Heart right ventricle (tissue), 16 donors: Measurements from ENCODE around the gene SLIT3. TPM values are rescaled to one million over a fixed set of nuclear protein-coding genes. Genes with fewer than 3 reads are reported as not detected.

Experiments used
- ATAC-seq, 8 donors: fragments of 200-7000 bp; cut with Tn5 transposase; one replicate each; pipeline ENCODE4 v1.9.1; 2020; ENCODE audit warnings: mild to moderate bottlenecking in 8 of 8, moderate library complexity in 8 of 8, moderate number of reproducible peaks in 1 of 8
- DNase-seq, 2 donors: peaks; one replicate each; pipeline ENCODE4 v3.0.0-alpha.2; 2020
- H3K27ac ChIP-seq, 10 donors: fragments of 200-600 bp; sonication (generic) in 2 of 10; one replicate each; pipeline versions ENCODE4 v1.5.0 to v1.8.0; 2020 to 2022; ENCODE audit warnings: mild to moderate bottlenecking in 3 of 10
- H3K27me3 ChIP-seq, 7 donors: fragments of 200-600 bp; one replicate each; pipeline ENCODE4 v1.8.0; 2021 to 2022; ENCODE audit warnings: mild to moderate bottlenecking in 2 of 7
- H3K36me3 ChIP-seq, 9 donors: fragments of 200-600 bp; sonication (generic) in 1 of 9; one replicate each; pipeline versions ENCODE4 v1.5.0 to v1.8.0; 2020 to 2022; ENCODE audit warnings: mild to moderate bottlenecking in 2 of 9
- H3K4me1 ChIP-seq, 9 donors: fragments of 200-600 bp; sonication (generic) in 1 of 9; one replicate each; pipeline versions ENCODE4 v1.5.0 to v1.8.0; 2020 to 2022; ENCODE audit warnings: mild to moderate bottlenecking in 4 of 9
- H3K4me3 ChIP-seq, 10 donors: fragments of 200-600 bp; sonication (generic) in 2 of 10; one replicate each; pipeline versions ENCODE4 v1.5.0 to v1.8.0; 2020 to 2022; ENCODE audit warnings: mild to moderate bottlenecking in 7 of 10, moderate library complexity in 2 of 10
- H3K9me3 ChIP-seq, 11 donors: fragments of 200-600 bp in 10 of 11; sonication (generic) in 2 of 11; one replicate each; pipeline versions ENCODE4 v1.5.0 to v1.8.0; 2013 to 2022; ENCODE audit warnings: mild to moderate bottlenecking in 2 of 11, control low read depth in 1 of 11, moderate library complexity in 1 of 11
- CTCF ChIP-seq, 9 donors: fragments of 200-600 bp; sonication (generic) in 2 of 9; IDR thresholded peaks; one replicate each; pipeline versions ENCODE4 v1.5.0 to v1.8.0; 2021 to 2022; ENCODE audit warnings: antibody characterized with exemption in 9 of 9, mild to moderate bottlenecking in 5 of 9, moderate library complexity in 1 of 9
- WGBS, 2 donors: extraction: QIAGEN DNeasy Blood & Tissue Kit; methylation state at CpG; one replicate each; pipeline ENCODE4 v1.1.7; 2013; ENCODE audit warnings: inconsistent platforms in 1 of 2; 5-methylcytosine and 5-hydroxymethylcytosine counted together
- intact Hi-C, 10 donors: fragments of 100-400 bp; cut with DNase I; formaldehyde crosslinking; loops; one replicate each; pipeline versions ENCODE4 v1.11.1 to v1.14.2; 2022
- microRNA-seq, 2 donors: library from miRNA; unstranded; fragments of <30 nt; microRNA quantifications; one replicate each; pipeline ENCODE4 v1.2.0, GENCODE V29; 2021
- polyA plus RNA-seq, 2 donors: library from polyadenylated mRNA; stranded (reverse); fragments of 200-250 nt; gene quantifications; one replicate each; pipeline ENCODE4 v1.2.3, GENCODE V29; 2013
- total RNA-seq, 10 donors: library from RNA; stranded (reverse); fragmentation: NEBNext Ultra II Directional in 3 of 10; extraction: Animal tissue kit (Norgen Biotek cat#: 25700) in 3 of 10; gene quantifications; one replicate each; pipeline versions ENCODE4 v1.2.1 to v1.2.4, GENCODE V29; 2021 to 2023
- donor health status: Arrhythmogenic right ventricular cardiomyopathy.
- donor health status: ischemic (EF 13 %, LVEDD 7.1; RV severe dilation, severe dysfunction).
- donor health status: healthy with polysubstance abuse.
- donor health status: DM: no; HTN: yes; CAD: no.
- donor health status: DM: no; HTN: no; CAD: no.
- donor health status: ischemic (EF 25% LVEDD 6.9; RV normal size, moderate dysfunction).
- donor health status: ischemic (EF 25% LVEDD 5.7; RV mildly dilated, moderate dysfunction).
- donor health status: healthy.
- donor health status: DM: yes; HTN: yes; CAD: no.
- donor health status: Ischemic cardiomyopathy.
- donor health status: ischemic (EF 35%, LVEDD 5.7; RV mildly dilated, moderate dysfunction).
- donor health status: nonischemic (EF 11% LVEDD 7.7; RV severe dilation, severe dysfunction).
- donor health status: DM: yes; HTN: yes; CAD: no.
- donor health status: PGD.
- donor health status: ischemic (EF 29% LVEDD 5.4; RV normal size, mild dysfunction).
- donor health status: nonischemic (EF 23%, LVEDD 6.1; RV moderate dilation, normal function).

Gene SLIT3
- total and polyA plus RNA-seq, 12 donors, result 2.0 to 29.2 (median 12.1) TPM

DNA sequence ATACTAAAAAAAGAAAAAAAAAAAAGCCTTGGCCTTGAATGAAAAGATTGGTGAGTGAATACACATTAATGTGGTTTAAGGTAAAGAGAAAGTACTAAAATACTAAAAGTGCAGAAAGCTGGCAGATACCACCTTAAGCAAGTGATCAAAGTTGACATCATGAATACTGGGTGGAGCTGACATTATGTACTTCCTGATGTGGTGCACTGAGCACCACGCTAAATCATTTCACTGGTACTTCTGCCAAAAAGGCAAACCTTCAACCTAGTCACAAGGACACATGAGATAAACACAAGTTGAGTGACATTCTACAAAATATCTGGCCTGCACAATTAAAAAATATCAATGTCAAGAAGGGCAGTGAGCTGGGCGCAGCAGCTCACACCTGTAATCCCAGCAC, 687.9 kb downstream of the SLIT3 start:
- Histone ChIP-seq H3K4me1 (peaks cover 0 to 8% (median 3%) of the 10 kb centered on the region in 9 donors), H3K9me3 (no peaks in the 10 kb centered on the region), H3K27me3 (no peaks in the 10 kb centered on the region), H3K4me3 (no peak overlapping the region), H3K27ac (peak overlapping the region in 5 of 10 donors; percentile 2 to 44 (median 13)), H3K36me3 (no peaks in the 10 kb centered on the region)
- DNase-seq, result no peak
- no peak for TF ChIP-seq CTCF (IDR thresholded peaks at IDR 0.05)
- intact Hi-C loops, result no loop called here
- 28 to 29% methylated on average over 2 of the region's 2 CpGs for WGBS, 2 donors
- ATAC-seq, result peak in 7 of 8 donors; percentile 34 to 82 (median 62)

GRCh38 chr5:168612123-168612522, 688.8 kb downstream of the SLIT3 start:
- Histone ChIP-seq H3K36me3 (no peaks in the 10 kb centered on the region), H3K9me3 (no peaks in the 10 kb centered on the region), H3K4me1 (peaks cover 0 to 8% (median 3%) of the 10 kb centered on the region in 9 donors), H3K27me3 (no peaks in the 10 kb centered on the region), H3K27ac (no peak overlapping the region), H3K4me3 (no peak overlapping the region)
- no peak for DNase-seq
- 75 to 89% methylated on average over 4 of the region's 4 CpGs for WGBS, 2 donors
- intact Hi-C loops, result no loop called here
- ATAC-seq, result no peak
- TF ChIP-seq CTCF (IDR thresholded peaks at IDR 0.05), result no peak

Small RNA genes lying within 50 kb of the gene (microRNA-seq; reads per million reads assigned to microRNA genes)
- gene MIR218-2 (0 to 1.0 reads per million in 2 donors), gene MIR585 (5.6 to 8.4 reads per million in 2 donors)
